HFFc6 (cell line): ENCODE data around the gene METTL25B. TPM values are rescaled to one million over a fixed set of nuclear protein-coding genes. Genes with fewer than 3 reads are reported as not detected.

Source experiments
- DNase-seq: peaks from one replicate; pipeline ENCODE4 v3.0.0-alpha.2; 2018
- H3K27ac Mint-ChIP-seq: 2 replicates; pipeline ENCODE4 v1.8.0; 2020; ENCODE audit warnings: mild to moderate bottlenecking, mixed read lengths
- H3K27me3 Mint-ChIP-seq: 2 replicates; pipeline ENCODE4 v1.8.0; 2021; ENCODE audit warnings: mild to moderate bottlenecking, moderate library complexity, mixed read lengths; ENCODE audit not compliant: insufficient read depth
- H3K36me3 Mint-ChIP-seq: 2 replicates; pipeline ENCODE4 v1.8.0; 2021; ENCODE audit warnings: low read depth, mixed read lengths
- H3K4me1 Mint-ChIP-seq: 2 replicates; pipeline ENCODE4 v1.8.0; 2020; ENCODE audit warnings: low read depth, mixed read lengths
- H3K4me3 Mint-ChIP-seq: 2 replicates; pipeline ENCODE4 v1.8.0; 2020; ENCODE audit warnings: mild to moderate bottlenecking, moderate library complexity, mixed read lengths
- H3K9me3 Mint-ChIP-seq: 2 replicates; pipeline ENCODE4 v1.8.0; 2020; ENCODE audit warnings: mild to moderate bottlenecking, mixed read lengths
- total RNA-seq, 6 experiments: library from RNA; stranded (reverse); fragmentation: NEBNext Ultra II Directional; extraction: Animal tissue kit (Norgen Biotek cat#: 25700); gene quantifications; 2 replicates in 1 of 6; 3 replicates in 5 of 6; pipeline ENCODE4 v1.2.3, GENCODE V29; 2021
- TF ChIP-seq, protein P1 (sequence below): fragments of 200-600 bp; sonication (generic); IDR thresholded peaks from 2 replicates; pipeline ENCODE4 v1.5.0; 2021; ENCODE audit warnings: antibody characterized with exemption, mild to moderate bottlenecking

Gene METTL25B
- total RNA-seq, 6 experiments from 2014 or later, result 11.2 to 16.0 (median 13.9) TPM

DNA sequence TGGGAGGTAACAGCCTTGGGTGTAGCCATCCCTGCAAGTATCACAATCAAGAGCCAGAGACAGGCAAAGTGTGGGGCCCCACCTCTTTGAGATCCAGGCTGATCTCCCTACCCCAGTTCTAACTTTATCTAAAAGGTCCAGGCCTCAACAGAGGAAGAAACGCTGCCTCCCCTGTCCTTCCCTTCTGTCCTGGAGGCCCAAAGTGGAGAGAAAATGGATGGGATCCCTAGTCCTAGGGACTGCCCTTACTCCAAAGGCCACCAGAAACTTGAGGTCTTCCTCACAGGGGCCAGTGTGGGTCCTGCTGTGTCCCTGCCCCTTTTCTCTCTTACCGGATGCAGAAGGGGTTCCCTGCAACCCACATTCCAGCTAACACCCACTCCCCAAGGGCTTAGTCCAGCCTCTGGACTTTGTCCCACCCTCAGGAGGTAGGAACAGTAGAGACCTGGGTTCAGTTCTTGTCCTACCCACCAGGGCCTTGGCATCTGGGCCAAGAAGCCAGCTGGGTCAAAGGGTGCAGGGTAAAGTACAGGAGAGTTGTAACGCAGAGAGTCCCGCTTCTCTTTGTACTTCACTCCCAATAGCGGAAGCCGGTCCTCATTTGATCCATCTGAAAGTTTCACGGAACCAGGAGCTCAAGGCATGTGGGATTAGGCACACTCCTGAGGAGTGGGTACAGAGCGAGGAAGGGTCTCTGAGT is 21.3 kb downstream of the METTL25B start:
- peaks cover 65% of the 10 kb centered on the region for H3K4me1 Mint-ChIP-seq
- peak overlapping the region; percentile 98 for H3K4me3 Mint-ChIP-seq
- no peak for DNase-seq

DNA sequence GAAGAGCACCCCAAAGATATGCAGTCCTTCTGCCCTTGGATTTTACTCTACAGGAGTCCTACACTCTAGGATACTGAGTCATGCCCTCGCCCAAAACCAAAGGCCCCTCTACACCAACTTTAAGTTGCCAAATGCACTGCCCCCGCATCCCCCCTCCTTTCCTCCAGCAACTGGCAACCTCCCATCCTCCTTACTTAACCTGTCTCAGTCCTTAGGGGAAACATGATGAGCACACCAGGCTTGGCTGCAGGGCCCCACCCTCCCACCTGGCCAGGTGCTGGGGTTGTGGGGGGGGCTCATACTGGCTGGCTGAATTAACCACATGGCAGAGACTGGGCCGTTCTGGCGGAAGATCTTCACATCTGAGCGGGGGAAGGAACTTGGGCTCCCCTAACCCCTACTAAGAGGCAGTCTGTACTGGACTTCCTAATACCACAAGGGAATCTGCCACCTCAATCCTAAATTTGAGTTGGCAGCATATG is 22.0 kb downstream of the METTL25B start:
- Mint-ChIP-seq H3K36me3 (peaks cover 26% of the 10 kb centered on the region), H3K27ac (peak overlapping the region; percentile 98), H3K4me3 (peak overlapping the region; percentile 98), H3K27me3 (no peaks in the 10 kb centered on the region; the same call in 1 of the 2 replicates), H3K9me3 (no peaks in the 10 kb centered on the region), H3K4me1 (peaks cover 64% of the 10 kb centered on the region)
- no peak for DNase-seq
- TF ChIP-seq, protein P1, sequence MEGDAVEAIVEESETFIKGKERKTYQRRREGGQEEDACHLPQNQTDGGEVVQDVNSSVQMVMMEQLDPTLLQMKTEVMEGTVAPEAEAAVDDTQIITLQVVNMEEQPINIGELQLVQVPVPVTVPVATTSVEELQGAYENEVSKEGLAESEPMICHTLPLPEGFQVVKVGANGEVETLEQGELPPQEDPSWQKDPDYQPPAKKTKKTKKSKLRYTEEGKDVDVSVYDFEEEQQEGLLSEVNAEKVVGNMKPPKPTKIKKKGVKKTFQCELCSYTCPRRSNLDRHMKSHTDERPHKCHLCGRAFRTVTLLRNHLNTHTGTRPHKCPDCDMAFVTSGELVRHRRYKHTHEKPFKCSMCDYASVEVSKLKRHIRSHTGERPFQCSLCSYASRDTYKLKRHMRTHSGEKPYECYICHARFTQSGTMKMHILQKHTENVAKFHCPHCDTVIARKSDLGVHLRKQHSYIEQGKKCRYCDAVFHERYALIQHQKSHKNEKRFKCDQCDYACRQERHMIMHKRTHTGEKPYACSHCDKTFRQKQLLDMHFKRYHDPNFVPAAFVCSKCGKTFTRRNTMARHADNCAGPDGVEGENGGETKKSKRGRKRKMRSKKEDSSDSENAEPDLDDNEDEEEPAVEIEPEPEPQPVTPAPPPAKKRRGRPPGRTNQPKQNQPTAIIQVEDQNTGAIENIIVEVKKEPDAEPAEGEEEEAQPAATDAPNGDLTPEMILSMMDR, result no peak

More for the DNA sequence above, 21.3 kb downstream of the METTL25B start:
- Mint-ChIP-seq H3K9me3 (no peaks in the 10 kb centered on the region), H3K36me3 (peaks cover 28% of the 10 kb centered on the region), H3K27me3 (no peaks in the 10 kb centered on the region; the same call in 1 of the 2 replicates), H3K27ac (peak overlapping the region; percentile 98)
- TF ChIP-seq, protein P1, result no peak

DNA sequence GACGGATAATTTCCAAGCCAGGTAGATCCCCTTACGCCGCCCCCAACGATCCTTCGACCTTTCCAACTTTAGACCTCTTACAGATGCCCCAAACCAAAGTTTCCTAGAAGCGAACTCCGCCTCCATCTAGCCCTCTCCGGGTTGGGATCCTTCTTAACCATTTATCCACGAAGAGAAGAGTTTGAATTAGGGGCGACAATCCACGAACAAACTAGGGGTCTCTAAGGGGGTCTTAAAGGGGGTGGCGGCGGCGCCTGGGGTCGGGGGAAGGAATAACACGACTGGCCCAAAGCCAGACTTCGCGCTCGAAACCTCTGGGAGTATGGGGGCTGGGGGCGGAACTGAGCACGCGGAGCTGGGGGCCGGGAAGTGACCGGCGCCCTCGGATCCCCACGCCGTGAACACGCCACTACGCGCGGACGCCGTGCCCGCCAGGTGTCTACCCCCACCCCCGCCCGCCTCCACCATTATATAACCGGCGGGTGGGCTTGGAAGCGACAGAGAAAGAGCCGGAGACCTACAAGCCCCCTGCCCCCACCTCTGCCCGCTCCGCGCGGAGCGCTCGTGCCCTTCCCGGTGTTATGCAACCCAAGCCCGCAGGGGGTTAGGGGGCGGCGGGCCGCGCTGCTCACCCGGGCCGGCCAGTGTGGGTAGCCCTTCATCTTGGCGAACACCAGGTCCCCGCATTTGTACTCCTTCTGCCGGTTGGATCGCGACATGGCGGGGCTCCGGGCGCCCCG is 22.6 kb downstream of the METTL25B start:
- TF ChIP-seq, protein P1, result peak; percentile 11
- peaks cover 20% of the 10 kb centered on the region for H3K36me3 Mint-ChIP-seq
- peaks cover 57% of the 10 kb centered on the region for H3K4me1 Mint-ChIP-seq
- H3K27me3 Mint-ChIP-seq, result no peaks in the 10 kb centered on the region; the same call in 1 of the 2 replicates
- DNase-seq, result no peak
- peak overlapping the region; percentile 98 for H3K27ac Mint-ChIP-seq
- no peaks in the 10 kb centered on the region for H3K9me3 Mint-ChIP-seq
- peak overlapping the region; percentile 98 for H3K4me3 Mint-ChIP-seq

DNA sequence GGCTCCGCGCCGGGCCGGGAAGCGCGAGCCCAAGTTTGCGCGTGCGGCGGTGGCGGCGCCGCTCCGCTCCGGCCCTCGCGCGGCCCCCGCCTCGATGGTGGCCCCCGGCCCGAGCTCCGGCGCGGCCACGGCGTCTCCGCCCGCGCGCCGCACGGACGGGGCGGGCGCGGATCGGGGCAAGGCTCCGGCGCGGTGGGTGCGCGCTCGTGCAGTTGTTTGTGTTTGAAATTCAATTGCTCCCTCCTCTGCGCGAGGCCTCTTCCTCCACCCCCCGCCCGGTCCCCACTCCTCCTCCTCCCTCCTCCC is 23.1 kb downstream of the METTL25B start, which contains the start of gene HDGF:
HDGF (minus strand) TSS at position 225 of the 306 bp plus-strand sequence. CDS start 246 bp downstream, outside the sequence.
- Mint-ChIP-seq H3K4me3 (peak within 1 kb of the TSS; percentile 98), H3K27ac (peak within 1 kb of the TSS; percentile 98), H3K9me3 (no peaks in the 10 kb centered on the region), H3K4me1 (peaks cover 52% of the 10 kb centered on the region), H3K27me3 (no peaks in the 10 kb centered on the region; the same call in 1 of the 2 replicates), H3K36me3 (peaks cover 17% of the 10 kb centered on the region)
- no peak for DNase-seq
- TF ChIP-seq, protein P1, result no peak

DNA sequence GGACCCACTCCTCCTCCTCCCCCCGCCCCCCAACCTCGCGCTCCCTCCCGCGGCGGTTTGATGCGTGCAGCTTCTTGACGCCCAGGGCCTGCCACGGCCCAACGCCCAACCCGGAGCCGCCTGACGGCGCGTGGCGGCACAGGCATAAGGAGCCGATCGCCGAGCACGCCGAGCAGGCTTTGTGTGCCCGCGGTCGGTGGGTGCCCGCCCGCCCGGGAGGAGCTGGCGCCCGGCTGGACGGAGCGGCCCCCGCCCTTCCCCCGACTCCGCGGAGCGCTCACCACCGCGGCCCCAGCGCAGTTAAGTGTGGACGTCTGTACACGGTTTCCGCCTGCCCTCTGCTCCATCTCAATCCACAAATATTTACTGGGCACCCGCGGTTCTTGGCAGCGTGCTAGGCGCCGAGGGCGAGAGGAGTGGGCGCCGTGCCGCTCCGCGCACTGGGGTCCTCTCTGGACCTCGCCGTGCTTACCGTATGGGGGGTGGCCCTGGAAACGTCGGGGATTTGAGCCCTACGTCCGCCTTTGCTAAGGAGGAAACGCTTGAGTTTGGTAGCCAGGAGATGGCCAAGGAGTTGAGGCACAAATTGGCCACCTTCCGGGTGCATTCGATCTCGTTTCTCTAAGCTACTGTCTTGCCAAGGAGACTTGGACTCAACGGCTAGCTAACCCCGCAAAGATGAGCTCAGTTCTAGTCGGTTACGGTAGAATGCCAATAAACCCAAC is 23.6 kb downstream of the METTL25B start:
- TF ChIP-seq, protein P1, result peak; percentile 24; the same call in 1 of the 2 replicates
- H3K9me3 Mint-ChIP-seq, result no peaks in the 10 kb centered on the region
- peaks cover 47% of the 10 kb centered on the region for H3K4me1 Mint-ChIP-seq
- peak; percentile 94 for DNase-seq
- peak overlapping the region; percentile 96 for H3K27ac Mint-ChIP-seq
- peak overlapping the region; percentile 98 for H3K4me3 Mint-ChIP-seq
- no peaks in the 10 kb centered on the region for H3K27me3 Mint-ChIP-seq
- H3K36me3 Mint-ChIP-seq, result peaks cover 17% of the 10 kb centered on the region
